KOPT-K1 (cell line): ENCODE results near the gene GAS2.

Source experiments
- H3K27ac ChIP-seq: fragments of 200-600 bp; sonication (generic); 2 replicates; pipeline ENCODE4 v1.5.1; 2016; ENCODE audit warnings: antibody characterized with exemption, mild to moderate bottlenecking, low read depth, low read length; ENCODE audit not compliant: poor library complexity, severe bottlenecking
- H3K36me3 ChIP-seq: fragments of 200-600 bp; sonication (generic); 2 replicates; pipeline ENCODE4 v1.5.1; 2017; ENCODE audit warnings: antibody characterized with exemption, mild to moderate bottlenecking, low read length, moderate library complexity; ENCODE audit not compliant: insufficient read depth
- H3K9me3 ChIP-seq: fragments of 200-600 bp; sonication (generic); 2 replicates; pipeline ENCODE4 v1.5.1; 2017; ENCODE audit warnings: antibody characterized with exemption, low read length, mild to moderate bottlenecking; ENCODE audit not compliant: insufficient read depth, poor library complexity, severe bottlenecking

GAS2 gene

DNA sequence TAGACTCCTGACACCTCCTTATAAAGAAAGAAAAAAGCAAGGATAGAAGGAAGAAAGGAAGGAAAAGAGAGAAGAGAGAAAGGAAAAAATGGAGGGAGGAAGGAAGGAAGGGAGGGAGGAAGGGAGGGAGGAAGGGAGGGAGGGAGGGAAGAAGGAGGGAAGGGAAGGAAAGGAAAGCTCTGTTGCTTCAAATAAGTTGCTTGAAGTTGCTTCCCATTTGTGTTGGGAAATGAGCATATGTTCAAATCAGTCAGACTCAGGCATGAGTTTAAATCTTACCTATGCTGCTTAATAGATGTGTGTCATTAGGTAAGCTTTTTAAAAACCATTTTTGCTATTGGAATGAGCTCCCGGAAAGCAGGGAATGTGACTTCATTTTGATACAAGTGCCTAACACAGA is 6.6 kb upstream of the GAS2 start:
- Histone ChIP-seq H3K9me3 (no peaks in the 10 kb centered on the region), H3K27ac (no peak overlapping the region), H3K36me3 (no peaks in the 10 kb centered on the region)

DNA sequence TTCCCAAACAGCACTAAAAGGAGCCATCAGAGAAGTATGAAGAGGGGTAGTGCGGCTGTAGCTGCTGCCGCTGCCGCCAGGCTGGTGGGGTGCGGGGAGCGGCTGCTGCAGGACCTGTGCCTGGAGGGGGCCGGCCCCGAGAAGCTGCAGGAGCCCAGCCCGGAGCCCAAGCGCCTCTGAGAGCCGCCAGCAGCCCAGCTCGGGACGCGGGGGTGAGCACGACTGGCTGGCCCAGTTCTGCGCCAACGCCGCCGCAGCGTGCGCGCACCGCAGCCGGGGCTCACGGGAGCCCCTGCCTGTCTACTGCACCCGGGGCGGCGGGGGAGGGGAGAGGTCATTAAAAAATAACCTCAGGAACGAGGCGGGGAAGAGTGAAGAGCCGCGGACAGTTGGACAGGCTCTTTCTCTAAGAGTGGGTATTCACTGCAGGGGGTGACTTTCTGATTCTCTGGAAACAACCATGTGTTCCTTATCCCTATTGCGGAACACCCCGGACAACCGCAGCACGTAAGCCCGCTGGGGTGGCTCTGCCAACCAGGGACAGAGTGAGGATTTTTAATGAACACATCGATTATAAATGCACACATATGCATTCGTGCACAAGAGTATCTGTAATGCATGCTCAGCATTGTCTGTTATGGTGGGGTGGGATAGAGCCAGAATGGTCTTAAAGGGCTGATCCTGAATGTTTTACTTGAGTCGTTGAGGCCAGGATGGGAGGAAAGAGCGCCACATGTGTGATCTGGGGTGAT is 453 bp downstream of the GAS2 start:
- no peak overlapping the region for H3K27ac ChIP-seq

DNA sequence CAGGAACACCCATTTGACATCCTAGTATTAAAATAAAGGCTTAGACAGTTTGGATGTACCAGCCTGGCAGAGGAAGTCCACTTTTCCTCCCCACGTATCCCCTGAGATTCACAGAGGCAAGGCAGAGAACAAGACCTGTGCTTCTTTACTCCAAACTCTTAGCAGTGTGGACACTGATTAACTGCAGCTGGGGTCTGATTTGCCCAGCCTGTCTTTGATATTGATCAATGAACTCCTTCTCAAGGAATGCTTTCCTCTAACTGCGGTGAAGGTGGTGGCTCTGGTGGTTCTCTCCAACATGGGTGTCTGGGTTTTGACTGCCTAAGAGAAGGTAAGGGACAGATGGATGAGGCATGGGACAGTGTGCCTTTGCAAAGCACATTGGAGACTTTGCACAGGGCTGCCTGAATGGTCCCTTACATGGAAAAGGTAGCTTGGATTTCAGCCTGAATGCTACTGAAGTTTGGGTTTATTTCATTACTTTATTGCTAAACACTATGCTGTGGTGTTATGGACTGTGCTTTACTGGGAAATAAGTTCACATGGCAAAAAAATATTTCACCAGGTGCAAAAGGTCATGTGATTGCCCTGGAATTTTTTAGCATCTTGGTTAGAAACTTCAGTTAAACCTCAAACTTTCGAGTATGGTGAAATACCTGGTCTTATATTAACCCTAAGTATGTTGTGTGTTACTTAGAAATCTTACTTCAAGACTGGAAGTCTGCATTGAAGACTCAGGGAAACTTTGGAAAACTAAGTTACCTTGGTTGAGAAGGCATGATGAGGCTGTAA is 1.8 kb downstream of the GAS2 start:
- Histone ChIP-seq H3K36me3 (no peaks in the 10 kb centered on the region), H3K27ac (no peak overlapping the region), H3K9me3 (no peaks in the 10 kb centered on the region)

More for the DNA sequence above, 453 bp downstream of the GAS2 start:
- no peaks in the 10 kb centered on the region for H3K9me3 ChIP-seq
- H3K36me3 ChIP-seq = no peaks in the 10 kb centered on the region

DNA sequence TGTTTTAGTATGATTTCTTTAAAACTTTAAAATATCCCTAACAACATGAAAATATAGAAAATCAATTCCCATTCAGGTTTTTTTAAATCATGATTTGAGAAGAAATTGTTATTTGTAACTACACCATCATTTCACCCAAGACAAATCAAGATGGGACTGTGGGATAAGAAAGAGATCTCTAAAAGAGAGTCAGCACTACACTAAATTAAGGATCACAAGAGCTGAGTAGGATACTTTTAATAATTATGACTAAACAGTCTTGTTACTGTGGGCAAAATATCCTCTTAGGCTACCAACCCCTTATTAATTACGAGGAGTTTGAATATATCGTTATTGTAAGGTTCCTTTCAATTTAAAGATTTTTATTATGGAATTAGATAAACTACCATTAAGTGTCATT is 3.0 kb downstream of the GAS2 start:
- H3K27ac ChIP-seq = no peak overlapping the region
- H3K9me3 ChIP-seq = no peaks in the 10 kb centered on the region
- H3K36me3 ChIP-seq = no peaks in the 10 kb centered on the region

GRCh38 chr11:22670830-22671229 is 4.4 kb downstream of the GAS2 start:
- Histone ChIP-seq H3K36me3 (no peaks in the 10 kb centered on the region), H3K27ac (no peak overlapping the region), H3K9me3 (no peaks in the 10 kb centered on the region)

DNA sequence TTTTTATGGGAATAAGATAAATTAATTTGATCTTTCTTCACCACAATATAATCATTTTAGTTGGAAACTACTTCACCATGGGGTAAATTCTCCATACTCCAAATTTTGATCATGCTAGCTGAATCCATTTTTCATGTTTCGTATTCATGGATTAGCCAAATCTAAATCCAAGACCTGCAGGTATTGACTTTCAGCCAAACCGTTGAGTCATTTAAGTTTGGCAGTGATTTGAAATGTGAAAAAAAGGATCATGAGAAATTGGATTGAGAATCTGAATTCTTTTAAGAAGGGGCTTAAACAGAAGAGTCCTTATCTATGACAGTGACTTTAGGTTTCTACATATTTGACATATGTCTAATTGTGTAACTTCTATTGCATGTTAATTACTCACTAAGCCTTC is 5.3 kb downstream of the GAS2 start:
- no peaks in the 10 kb centered on the region for H3K36me3 ChIP-seq
- H3K27ac ChIP-seq = no peak overlapping the region

GRCh38 chr11:22674470-22675439 is 8.3 kb downstream of the GAS2 start:
- no peaks in the 10 kb centered on the region for H3K9me3 ChIP-seq
- no peaks in the 10 kb centered on the region for H3K36me3 ChIP-seq
- H3K27ac ChIP-seq = no peak overlapping the region

More for the DNA sequence above, 5.3 kb downstream of the GAS2 start:
- H3K9me3 ChIP-seq = no peaks in the 10 kb centered on the region

- no peaks in the 10 kb centered on the region for H3K36me3 ChIP-seq
- no peaks in the 10 kb centered on the region for H3K9me3 ChIP-seq
- no peak overlapping the region for H3K27ac ChIP-seq
Measured at GRCh38 chr11:22677153-22677903, 10.9 kb downstream of the GAS2 start.

DNA sequence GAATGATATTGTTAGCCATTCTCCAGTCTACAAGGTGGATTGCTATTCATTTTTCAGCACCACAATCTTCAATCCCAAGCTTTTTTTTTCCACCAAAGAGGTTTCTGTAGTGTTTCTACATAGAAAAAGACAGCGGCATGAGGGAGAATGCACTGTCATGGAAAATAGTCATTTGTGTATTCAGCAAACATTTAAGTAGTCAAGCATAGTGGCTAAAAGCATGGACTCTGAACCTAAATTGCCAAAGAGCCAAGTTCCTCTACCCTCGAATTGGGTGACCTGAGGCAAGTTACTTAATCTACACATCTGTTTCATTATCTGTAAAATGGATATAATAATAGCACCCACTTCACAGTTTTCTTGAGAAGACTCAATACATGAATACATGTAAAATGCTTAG is 14.2 kb downstream of the GAS2 start:
- Histone ChIP-seq H3K27ac (no peak overlapping the region), H3K36me3 (no peaks in the 10 kb centered on the region), H3K9me3 (no peaks in the 10 kb centered on the region)

- Histone ChIP-seq H3K27ac (no peak overlapping the region), H3K36me3 (no peaks in the 10 kb centered on the region), H3K9me3 (no peaks in the 10 kb centered on the region)
Measured at GRCh38 chr11:22681281-22681812, 14.9 kb downstream of the GAS2 start.

GRCh38 chr11:22684082-22684481 is 17.7 kb downstream of the GAS2 start:
- no peaks in the 10 kb centered on the region for H3K9me3 ChIP-seq
- no peak overlapping the region for H3K27ac ChIP-seq
- H3K36me3 ChIP-seq = no peaks in the 10 kb centered on the region

- Histone ChIP-seq H3K27ac (no peak overlapping the region), H3K9me3 (no peaks in the 10 kb centered on the region), H3K36me3 (no peaks in the 10 kb centered on the region)
Measured at GRCh38 chr11:22685111-22685510, 18.7 kb downstream of the GAS2 start.

- H3K36me3 ChIP-seq = no peaks in the 10 kb centered on the region
- no peak overlapping the region for H3K27ac ChIP-seq
- H3K9me3 ChIP-seq = no peaks in the 10 kb centered on the region
Measured at GRCh38 chr11:22688914-22689313, 22.5 kb downstream of the GAS2 start.

- Histone ChIP-seq H3K27ac (no peak overlapping the region), H3K36me3 (no peaks in the 10 kb centered on the region), H3K9me3 (no peaks in the 10 kb centered on the region)
Measured at GRCh38 chr11:22690257-22690656, 23.8 kb downstream of the GAS2 start.
